HL-60 (cell line): Measurements from ENCODE around the gene TMEM217.

ENCODE experiments used
- CTCF ChIP-seq: IDR thresholded peaks from one replicate; pipeline ENCODE4 v1.5.1; 2011; ENCODE audit warnings: low read length, control low read depth, inconsistent platforms; ENCODE audit not compliant: insufficient read depth
- GABPA ChIP-seq: IDR thresholded peaks from 2 replicates; pipeline ENCODE4 v1.6.1; 2012; ENCODE audit warnings: low read depth
- REST ChIP-seq: IDR thresholded peaks from 2 replicates; pipeline ENCODE4 v1.6.1; 2012; ENCODE audit warnings: low read depth; ENCODE audit not compliant: insufficient replicate concordance
- SPI1 ChIP-seq: IDR thresholded peaks from 2 replicates; pipeline ENCODE4 v1.6.1; 2012; ENCODE audit warnings: low read depth, mild to moderate bottlenecking, borderline replicate concordance

- TF ChIP-seq CTCF (no peak), SPI1 (no peak), REST (no peak), GABPA (no peak)
Measured at GRCh38 chr6:37168163-37168758, 89.7 kb downstream of the TMEM217 start.
